Measurements from ENCODE around the gene ZNF611.
"Not testable (repeated sequence)": the region's sequence is repeated elsewhere in the genome, so short reads cannot be mapped to it uniquely, and the experiment has no call there.

Gene ZNF611

DNA sequence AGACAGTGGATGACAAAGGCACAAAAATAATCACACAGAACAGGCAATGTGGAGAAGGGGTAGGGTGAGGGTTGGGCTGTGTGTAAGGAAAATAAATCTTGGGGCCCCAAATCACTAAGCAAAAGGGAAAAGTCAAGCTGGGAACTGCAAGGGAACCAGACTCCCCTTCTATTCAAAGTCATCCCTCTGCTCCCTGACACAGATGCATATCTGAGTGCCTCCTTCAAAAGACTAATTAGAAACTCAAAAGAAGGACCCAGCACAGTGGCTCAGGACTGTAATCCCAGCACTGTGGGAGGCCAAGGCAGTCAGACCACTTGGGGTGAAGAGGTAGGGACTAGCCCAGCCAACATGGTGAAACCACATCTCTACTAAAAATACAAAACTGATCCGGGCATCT is 18.3 kb downstream of the ZNF611 start:
- no peak overlapping the region for H3K4me3 ChIP-seq (ENCODE audit: extremely low read depth, insufficient read depth, low read length, poor library complexity, severe bottlenecking)
- 38% methylated on average over 1 of the region's 1 CpG; no CpG with 5 or more reads in 1 of the 2 experiments for WGBS, 2 experiments (ENCODE audit: insufficient coverage in 2 of 2)
- peaks cover 24% of the 10 kb centered on the region for H3K9me3 ChIP-seq (ENCODE audit: control insufficient read depth, low read length)
- H3K36me3 ChIP-seq (ENCODE audit: control insufficient read depth, insufficient read depth, low read length) = peaks cover 77% of the 10 kb centered on the region
- H3K4me1 ChIP-seq (ENCODE audit: control insufficient read depth, insufficient read depth, low read length, poor library complexity, severe bottlenecking) = peaks cover 5% of the 10 kb centered on the region
- no peak overlapping the region for H3K27ac ChIP-seq (ENCODE audit: low read depth, low read length, severe bottlenecking)

DNA sequence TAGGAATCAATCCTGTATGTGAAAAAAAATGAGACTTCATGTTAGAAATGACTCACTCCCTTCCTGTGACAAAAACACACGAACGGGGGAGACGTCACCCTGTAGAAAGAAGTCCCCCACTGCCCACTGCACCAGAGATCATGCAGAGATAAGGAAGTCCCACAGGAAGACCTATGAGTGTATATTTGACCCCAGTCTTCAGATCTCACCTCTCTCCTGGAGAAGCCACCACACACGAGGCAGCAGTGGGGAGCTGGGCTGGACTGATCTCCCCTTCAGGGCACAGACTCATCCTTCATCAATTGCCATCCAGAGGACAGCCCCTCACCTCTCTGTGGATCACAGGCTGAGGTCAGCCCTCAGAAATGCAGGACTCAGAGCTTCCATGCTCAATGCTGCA is 18.9 kb downstream of the ZNF611 start:
- Histone ChIP-seq H3K27ac (ENCODE audit: low read depth, low read length, severe bottlenecking) (peak overlapping the region; percentile 2), H3K9me3 (ENCODE audit: control insufficient read depth, low read length) (peaks cover 18% of the 10 kb centered on the region), H3K36me3 (ENCODE audit: control insufficient read depth, insufficient read depth, low read length) (peaks cover 77% of the 10 kb centered on the region)
- H3K4me1 ChIP-seq (ENCODE audit: control insufficient read depth, insufficient read depth, low read length, poor library complexity, severe bottlenecking); H3K4me3 ChIP-seq (ENCODE audit: extremely low read depth, insufficient read depth, low read length, poor library complexity, severe bottlenecking): not testable (repeated sequence)
- WGBS, 2 experiments (ENCODE audit: insufficient coverage in 2 of 2) = 63% methylated on average over 1 of the region's 4 CpGs; no CpG with 5 or more reads in 1 of the 2 experiments

GRCh38 chr19:52715330-52715729 is 19.5 kb downstream of the ZNF611 start:
- H3K9me3 ChIP-seq (ENCODE audit: control insufficient read depth, low read length) = peaks cover 12% of the 10 kb centered on the region
- WGBS, 2 experiments (ENCODE audit: insufficient coverage in 2 of 2) = 87 to 92% methylated on average over 4 of the region's 5 CpGs
- H3K4me3 ChIP-seq (ENCODE audit: extremely low read depth, insufficient read depth, low read length, poor library complexity, severe bottlenecking); H3K4me1 ChIP-seq (ENCODE audit: control insufficient read depth, insufficient read depth, low read length, poor library complexity, severe bottlenecking); H3K27ac ChIP-seq (ENCODE audit: low read depth, low read length, severe bottlenecking): not testable (repeated sequence)
- peaks cover 77% of the 10 kb centered on the region for H3K36me3 ChIP-seq (ENCODE audit: control insufficient read depth, insufficient read depth, low read length)

DNA sequence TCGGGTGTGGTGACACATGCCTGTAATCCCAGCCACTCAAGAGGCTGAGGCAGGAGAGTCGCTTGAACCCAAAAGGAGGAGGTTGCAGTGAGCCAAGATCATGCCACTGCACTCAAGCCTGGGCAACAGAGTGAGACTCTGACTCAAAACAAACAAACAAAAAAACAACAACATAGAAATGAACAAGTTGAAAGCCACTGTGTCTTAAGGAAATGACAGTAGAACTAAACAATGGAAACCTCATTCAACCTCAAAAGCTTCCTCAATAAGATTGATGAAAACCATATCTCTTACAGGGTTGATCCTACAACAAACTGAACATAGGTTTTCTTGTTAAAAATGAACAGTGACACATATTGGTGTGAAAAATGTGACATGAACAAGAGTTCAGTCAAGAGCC is 21.8 kb downstream of the ZNF611 start:
- not testable (repeated sequence) for H3K4me1 ChIP-seq (ENCODE audit: control insufficient read depth, insufficient read depth, low read length, poor library complexity, severe bottlenecking); H3K4me3 ChIP-seq (ENCODE audit: extremely low read depth, insufficient read depth, low read length, poor library complexity, severe bottlenecking); H3K9me3 ChIP-seq (ENCODE audit: control insufficient read depth, low read length)

GRCh38 chr19:52711661-52712060 is 23.2 kb downstream of the ZNF611 start:
- not testable (repeated sequence) for H3K4me3 ChIP-seq (ENCODE audit: extremely low read depth, insufficient read depth, low read length, poor library complexity, severe bottlenecking); H3K4me1 ChIP-seq (ENCODE audit: control insufficient read depth, insufficient read depth, low read length, poor library complexity, severe bottlenecking); H3K27ac ChIP-seq (ENCODE audit: low read depth, low read length, severe bottlenecking)
- Histone ChIP-seq H3K9me3 (ENCODE audit: control insufficient read depth, low read length) (peaks cover 12% of the 10 kb centered on the region), H3K36me3 (ENCODE audit: control insufficient read depth, insufficient read depth, low read length) (peaks cover 84% of the 10 kb centered on the region)
- WGBS, 2 experiments (ENCODE audit: insufficient coverage in 2 of 2) = 90 to 100% methylated on average over 2 of the region's 3 CpGs

More for the DNA sequence above, 21.8 kb downstream of the ZNF611 start:
- peaks cover 72% of the 10 kb centered on the region for H3K36me3 ChIP-seq (ENCODE audit: control insufficient read depth, insufficient read depth, low read length)
- 94 to 95% methylated on average over 2 of the region's 2 CpGs for WGBS, 2 experiments (ENCODE audit: insufficient coverage in 2 of 2)
- not testable (repeated sequence) for H3K27ac ChIP-seq (ENCODE audit: low read depth, low read length, severe bottlenecking)

- H3K9me3 ChIP-seq (ENCODE audit: control insufficient read depth, low read length) = peaks cover 22% of the 10 kb centered on the region
- no peak overlapping the region for H3K27ac ChIP-seq (ENCODE audit: low read depth, low read length, severe bottlenecking)
- no peak overlapping the region for H3K4me3 ChIP-seq (ENCODE audit: extremely low read depth, insufficient read depth, low read length, poor library complexity, severe bottlenecking)
- 100% methylated on average over 1 of the region's 3 CpGs; no CpG with 5 or more reads in 1 of the 2 experiments for WGBS, 2 experiments (ENCODE audit: insufficient coverage in 2 of 2)
- peaks cover 89% of the 10 kb centered on the region for H3K36me3 ChIP-seq (ENCODE audit: control insufficient read depth, insufficient read depth, low read length)
- no peaks in the 10 kb centered on the region for H3K4me1 ChIP-seq (ENCODE audit: control insufficient read depth, insufficient read depth, low read length, poor library complexity, severe bottlenecking)
Measured at GRCh38 chr19:52710538-52710937, 24.3 kb downstream of the ZNF611 start.

DNA sequence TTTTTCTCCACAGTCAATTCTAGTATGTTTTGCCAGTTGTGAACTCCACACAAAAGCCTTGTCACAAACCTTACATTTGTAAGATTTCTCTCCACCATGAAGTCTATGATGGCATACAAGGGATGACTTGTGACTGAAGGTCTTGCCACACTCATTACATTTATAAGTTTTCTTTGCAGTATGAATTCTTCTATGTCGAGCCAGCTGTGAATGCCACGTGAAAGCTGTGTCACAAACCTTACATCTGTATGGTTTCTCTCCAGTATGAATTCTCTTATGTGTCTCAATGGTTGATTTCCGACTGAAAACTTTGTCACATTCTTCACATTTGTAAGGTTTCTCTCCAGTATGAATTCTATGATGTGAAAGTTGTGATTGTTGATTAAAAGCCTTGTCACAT is 29.2 kb downstream of the ZNF611 start:
- Histone ChIP-seq H3K36me3 (ENCODE audit: control insufficient read depth, insufficient read depth, low read length) (peaks cover 72% of the 10 kb centered on the region), H3K9me3 (ENCODE audit: control insufficient read depth, low read length) (peaks cover 29% of the 10 kb centered on the region)
- H3K4me3 ChIP-seq (ENCODE audit: extremely low read depth, insufficient read depth, low read length, poor library complexity, severe bottlenecking); H3K4me1 ChIP-seq (ENCODE audit: control insufficient read depth, insufficient read depth, low read length, poor library complexity, severe bottlenecking); H3K27ac ChIP-seq (ENCODE audit: low read depth, low read length, severe bottlenecking): not testable (repeated sequence)
- WGBS, 2 experiments (ENCODE audit: insufficient coverage in 2 of 2) = 80 to 93% methylated on average over 1 to 2 of the region's 3 CpGs

- H3K9me3 ChIP-seq (ENCODE audit: control insufficient read depth, low read length) = peaks cover 29% of the 10 kb centered on the region
- H3K27ac ChIP-seq (ENCODE audit: low read depth, low read length, severe bottlenecking) = no peak overlapping the region
- no peak overlapping the region for H3K4me3 ChIP-seq (ENCODE audit: extremely low read depth, insufficient read depth, low read length, poor library complexity, severe bottlenecking)
- H3K36me3 ChIP-seq (ENCODE audit: control insufficient read depth, insufficient read depth, low read length) = peaks cover 60% of the 10 kb centered on the region
- WGBS, 2 experiments (ENCODE audit: insufficient coverage in 2 of 2) = 91 to 98% methylated on average over 4 of the region's 4 CpGs
- H3K4me1 ChIP-seq (ENCODE audit: control insufficient read depth, insufficient read depth, low read length, poor library complexity, severe bottlenecking) = no peaks in the 10 kb centered on the region
Measured at GRCh38 chr19:52703917-52704316, 30.9 kb downstream of the ZNF611 start.

DNA sequence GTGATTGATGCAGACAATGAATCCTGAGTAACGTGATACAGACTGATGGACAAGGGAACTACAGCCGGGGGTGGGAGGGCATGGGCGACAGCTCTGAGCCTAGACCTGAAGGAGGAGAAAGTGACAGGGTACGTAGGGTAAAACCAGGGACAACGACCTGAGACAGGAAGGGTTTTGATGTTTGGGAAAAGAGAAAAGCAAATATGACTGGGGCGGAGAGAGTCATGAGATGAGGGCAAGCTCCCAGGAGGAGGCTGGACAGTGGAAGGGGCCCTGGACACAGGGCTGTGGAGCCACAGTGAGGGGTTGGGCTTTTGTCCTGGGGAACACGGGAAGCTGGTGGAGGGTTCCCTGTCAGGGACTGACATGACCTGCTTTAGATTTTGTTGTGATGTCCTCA is 34.2 kb downstream of the ZNF611 start:
- no peaks in the 10 kb centered on the region for H3K4me1 ChIP-seq (ENCODE audit: control insufficient read depth, insufficient read depth, low read length, poor library complexity, severe bottlenecking)
- no peak overlapping the region for H3K27ac ChIP-seq (ENCODE audit: low read depth, low read length, severe bottlenecking)
- H3K4me3 ChIP-seq (ENCODE audit: extremely low read depth, insufficient read depth, low read length, poor library complexity, severe bottlenecking) = no peak overlapping the region
- peaks cover 29% of the 10 kb centered on the region for H3K36me3 ChIP-seq (ENCODE audit: control insufficient read depth, insufficient read depth, low read length)
- peaks cover 15% of the 10 kb centered on the region for H3K9me3 ChIP-seq (ENCODE audit: control insufficient read depth, low read length)
- WGBS, 2 experiments (ENCODE audit: insufficient coverage in 2 of 2) = 91 to 96% methylated on average over 5 to 7 of the region's 7 CpGs

- WGBS, 2 experiments (ENCODE audit: insufficient coverage in 2 of 2) = 85 to 95% methylated on average over 3 to 4 of the region's 5 CpGs
- not testable (repeated sequence) for H3K4me3 ChIP-seq (ENCODE audit: extremely low read depth, insufficient read depth, low read length, poor library complexity, severe bottlenecking); H3K27ac ChIP-seq (ENCODE audit: low read depth, low read length, severe bottlenecking); H3K4me1 ChIP-seq (ENCODE audit: control insufficient read depth, insufficient read depth, low read length, poor library complexity, severe bottlenecking); H3K9me3 ChIP-seq (ENCODE audit: control insufficient read depth, low read length)
- peaks cover 18% of the 10 kb centered on the region for H3K36me3 ChIP-seq (ENCODE audit: control insufficient read depth, insufficient read depth, low read length)
Measured at GRCh38 chr19:52699555-52699954, 35.3 kb downstream of the ZNF611 start.

GRCh38 chr19:52695996-52696395 is 38.8 kb downstream of the ZNF611 start:
- no CpG with 5 or more reads among the region's 1 CpG for WGBS, 2 experiments (ENCODE audit: insufficient coverage in 2 of 2)

More at GRCh38 chr19:52695996-52696395, 38.8 kb downstream of the ZNF611 start:
- H3K36me3 ChIP-seq (ENCODE audit: control insufficient read depth, insufficient read depth, low read length) = peaks cover under 1% of the 10 kb centered on the region
- H3K4me3 ChIP-seq (ENCODE audit: extremely low read depth, insufficient read depth, low read length, poor library complexity, severe bottlenecking) = no peak overlapping the region
- no peaks in the 10 kb centered on the region for H3K9me3 ChIP-seq (ENCODE audit: control insufficient read depth, low read length)
- H3K4me1 ChIP-seq (ENCODE audit: control insufficient read depth, insufficient read depth, low read length, poor library complexity, severe bottlenecking) = peaks cover 22% of the 10 kb centered on the region
- H3K27ac ChIP-seq (ENCODE audit: low read depth, low read length, severe bottlenecking) = no peak overlapping the region
